CD4-positive, alpha-beta T cell treated with Interleukin-6 at 100 ng/mL for 8 hours (primary cell): ENCODE measurements around the gene GRB7.
"Not testable (repeated sequence)": the region's sequence is repeated elsewhere in the genome, so short reads cannot be mapped to it uniquely, and the experiment has no call there.

Source experiments
- DNase-seq: peaks from one replicate; pipeline ENCODE4 v3.0.0-alpha.2; 2020; ENCODE audit warnings: mixed read lengths, low spot score

GRB7 gene

GRCh38 chr17:39737760-39738567 lies at the start of gene GRB7:
TSS of gene GRB7 (plus strand) at chr17:39737938. CDS start at chr17:39742302, 4,364 bp downstream.
- no peak for DNase-seq

GRCh38 chr17:39688475-39688835 lies 49.3 kb upstream of the GRB7 start:
- no peak for DNase-seq

- DNase-seq = no peak
Measured at GRCh38 chr17:39688945-39689344, 48.8 kb upstream of the GRB7 start.

GRCh38 chr17:39694593-39694992 lies 43.1 kb upstream of the GRB7 start:
- no peak for DNase-seq

GRCh38 chr17:39695089-39695474 lies 42.7 kb upstream of the GRB7 start:
- DNase-seq = no peak

- DNase-seq = no peak
Measured at GRCh38 chr17:39696731-39697130, 41.0 kb upstream of the GRB7 start.

GRCh38 chr17:39697961-39698360 lies 39.8 kb upstream of the GRB7 start:
- DNase-seq = no peak

GRCh38 chr17:39699157-39699817 lies 38.5 kb upstream of the GRB7 start:
- not testable (repeated sequence) for DNase-seq

- DNase-seq = no peak
Measured at GRCh38 chr17:39699818-39700147, 38.0 kb upstream of the GRB7 start, which contains the start of gene ERBB2. TSS of gene ERBB2 (plus strand) at chr17:39700064. CDS start at chr17:39700239, 175 bp downstream.

GRCh38 chr17:39700148-39700987 lies 37.4 kb upstream of the GRB7 start:
- DNase-seq = no peak

- DNase-seq = no peak
Measured at GRCh38 chr17:39701012-39701783, 36.5 kb upstream of the GRB7 start.

GRCh38 chr17:39701784-39702422 lies 35.8 kb upstream of the GRB7 start:
- no peak for DNase-seq

- no peak for DNase-seq
Measured at GRCh38 chr17:39702901-39703893, 34.5 kb upstream of the GRB7 start.

GRCh38 chr17:39703913-39704312 lies 33.8 kb upstream of the GRB7 start:
- no peak for DNase-seq

GRCh38 chr17:39704821-39705551 lies 32.8 kb upstream of the GRB7 start:
- DNase-seq = no peak

GRCh38 chr17:39705786-39706348 lies 31.9 kb upstream of the GRB7 start:
- DNase-seq = no peak

GRCh38 chr17:39706383-39706782 lies 31.4 kb upstream of the GRB7 start:
- no peak for DNase-seq

GRCh38 chr17:39706921-39707337 lies 30.8 kb upstream of the GRB7 start:
- DNase-seq = peak; percentile 25
